Measurements from ENCODE around the gene COQ6. TPM values are rescaled to one million over a fixed set of nuclear protein-coding genes. Genes with fewer than 3 reads are reported as not detected.

COQ6 gene
- total RNA-seq, 1 experiment from 2014 or later, result 40.3 TPM

- POLR2A ChIA-PET (ENCODE audit: unreplicated experiment), result interaction anchor here (0.6 kb wide), 1 partner anchor 123 kb away, joined by 3 read pairs; no protein-coding TSS in a partner anchor
- intact Hi-C loops (cut with micrococcal nuclease), result no loop called here
These were observed 5.5 kb upstream of the COQ6 start for GRCh38 chr14:73944432-73945158.

GRCh38 chr14:73945159-73945670, 4.9 kb upstream of the COQ6 start:
- Histone ChIP-seq H3K9ac (ENCODE audit: low read length) (no peak overlapping the region), H3K4me2 (ENCODE audit: low read length) (no peak overlapping the region), H3K9me2 (replicated peaks; ENCODE audit: low read length) (no peaks in the 10 kb centered on the region), H3K9me3 (ENCODE audit: low read length) (no peaks in the 10 kb centered on the region), H3K36me3 (ENCODE audit: low read depth, low read length) (no peaks in the 10 kb centered on the region), H3K4me3 (ENCODE audit: low read length) (no peak overlapping the region), H2AFZ (ENCODE audit: low read length) (no peak overlapping the region), H3F3A (ENCODE audit: low read length, unreplicated experiment) (no peaks in the 10 kb centered on the region), H3K79me2 (ENCODE audit: low read length) (no peaks in the 10 kb centered on the region), H3K27ac (ENCODE audit: low read length) (no peak overlapping the region), H3K27me3 (ENCODE audit: low read length) (no peaks in the 10 kb centered on the region), H3K4me1 (ENCODE audit: insufficient read depth, low read length) (no peaks in the 10 kb centered on the region), H4K20me1 (ENCODE audit: low read length) (no peaks in the 10 kb centered on the region)
- TF ChIP-seq EZH2phosphoT487 (IDR thresholded peaks at IDR 0.05; ENCODE audit: borderline replicate concordance, low read length) (no peak), EZH2 (IDR thresholded peaks at IDR 0.05; ENCODE audit: low read length, unreplicated experiment) (no peak), CTCF (conservative IDR thresholded peaks at IDR 0.05; ENCODE audit: low read depth, low read length) (no peak)
- POLR2A ChIA-PET (ENCODE audit: unreplicated experiment), result interaction anchor here (0.6 kb wide), 1 partner anchor 123 kb away, joined by 3 read pairs; no protein-coding TSS in a partner anchor
- CTCF ChIA-PET, result no interaction called here
- no TSS peak for BruUV-seq (replicated peaks)
- ATAC-seq, result no peak
- no peak for DNase-seq
- intact Hi-C loops (cut with micrococcal nuclease), result no loop called here

More at GRCh38 chr14:73944432-73945158, 5.5 kb upstream of the COQ6 start:
- Histone ChIP-seq H3K4me1 (ENCODE audit: insufficient read depth, low read length) (no peaks in the 10 kb centered on the region), H4K20me1 (ENCODE audit: low read length) (no peaks in the 10 kb centered on the region), H3K4me3 (ENCODE audit: low read length) (no peak overlapping the region), H3K27me3 (ENCODE audit: low read length) (no peaks in the 10 kb centered on the region), H2AFZ (ENCODE audit: low read length) (no peak overlapping the region), H3K79me2 (ENCODE audit: low read length) (no peaks in the 10 kb centered on the region), H3K9me3 (ENCODE audit: low read length) (no peaks in the 10 kb centered on the region), H3K9ac (ENCODE audit: low read length) (no peak overlapping the region), H3K9me2 (replicated peaks; ENCODE audit: low read length) (no peaks in the 10 kb centered on the region), H3F3A (ENCODE audit: low read length, unreplicated experiment) (no peaks in the 10 kb centered on the region), H3K27ac (ENCODE audit: low read length) (no peak overlapping the region), H3K36me3 (ENCODE audit: low read depth, low read length) (no peaks in the 10 kb centered on the region), H3K4me2 (ENCODE audit: low read length) (no peak overlapping the region)
- no TSS peak for BruUV-seq (replicated peaks)
- DNase-seq, result no peak
- no peak for ATAC-seq
- CTCF ChIA-PET, result no interaction called here
- no peak for TF ChIP-seq EZH2 (IDR thresholded peaks at IDR 0.05; ENCODE audit: low read length, unreplicated experiment)
- no peak for TF ChIP-seq EZH2phosphoT487 (IDR thresholded peaks at IDR 0.05; ENCODE audit: borderline replicate concordance, low read length)
- no peak for TF ChIP-seq CTCF (conservative IDR thresholded peaks at IDR 0.05; ENCODE audit: low read depth, low read length)

- no peak overlapping the region for H3K4me2 ChIP-seq (ENCODE audit: low read length)
- intact Hi-C loops (cut with micrococcal nuclease), result loop anchor here (5.0 kb wide), 1 partner anchor 129 kb away; the partner anchor contains the start of genes ALDH6A1 and LIN52
- no TSS peak for BruUV-seq (replicated peaks)
- no peak overlapping the region for H2AFZ ChIP-seq (ENCODE audit: low read length)
- TF ChIP-seq EZH2 (IDR thresholded peaks at IDR 0.05; ENCODE audit: low read length, unreplicated experiment) (no peak), CTCF (conservative IDR thresholded peaks at IDR 0.05; ENCODE audit: low read depth, low read length) (no peak), EZH2phosphoT487 (IDR thresholded peaks at IDR 0.05; ENCODE audit: borderline replicate concordance, low read length) (no peak)
- no peak overlapping the region for H3K4me3 ChIP-seq (ENCODE audit: low read length)
- H3K27ac ChIP-seq (ENCODE audit: low read length), result no peak overlapping the region
- DNase-seq (no peak), ATAC-seq (no peak)
- no peaks in the 10 kb centered on the region for H3K4me1 ChIP-seq (ENCODE audit: insufficient read depth, low read length)
- peaks cover 19% of the 10 kb centered on the region for H3K79me2 ChIP-seq (ENCODE audit: low read length)
- no peaks in the 10 kb centered on the region for H3K9me3 ChIP-seq (ENCODE audit: low read length)
- H3K27me3 ChIP-seq (ENCODE audit: low read length), result no peaks in the 10 kb centered on the region
- H3K9me2 ChIP-seq (replicated peaks; ENCODE audit: low read length), result no peaks in the 10 kb centered on the region
- no peak overlapping the region for H3K9ac ChIP-seq (ENCODE audit: low read length)
- CTCF ChIA-PET, result no interaction called here
- H3F3A ChIP-seq (ENCODE audit: low read length, unreplicated experiment), result no peaks in the 10 kb centered on the region
- POLR2A ChIA-PET (ENCODE audit: unreplicated experiment), result no interaction called here
- no peaks in the 10 kb centered on the region for H4K20me1 ChIP-seq (ENCODE audit: low read length)
- peaks cover 26% of the 10 kb centered on the region for H3K36me3 ChIP-seq (ENCODE audit: low read depth, low read length)
These were observed 3.6 kb downstream of the COQ6 start for GRCh38 chr14:73953731-73954130.
